ENCODE data around the gene TIMP2.

DNA sequence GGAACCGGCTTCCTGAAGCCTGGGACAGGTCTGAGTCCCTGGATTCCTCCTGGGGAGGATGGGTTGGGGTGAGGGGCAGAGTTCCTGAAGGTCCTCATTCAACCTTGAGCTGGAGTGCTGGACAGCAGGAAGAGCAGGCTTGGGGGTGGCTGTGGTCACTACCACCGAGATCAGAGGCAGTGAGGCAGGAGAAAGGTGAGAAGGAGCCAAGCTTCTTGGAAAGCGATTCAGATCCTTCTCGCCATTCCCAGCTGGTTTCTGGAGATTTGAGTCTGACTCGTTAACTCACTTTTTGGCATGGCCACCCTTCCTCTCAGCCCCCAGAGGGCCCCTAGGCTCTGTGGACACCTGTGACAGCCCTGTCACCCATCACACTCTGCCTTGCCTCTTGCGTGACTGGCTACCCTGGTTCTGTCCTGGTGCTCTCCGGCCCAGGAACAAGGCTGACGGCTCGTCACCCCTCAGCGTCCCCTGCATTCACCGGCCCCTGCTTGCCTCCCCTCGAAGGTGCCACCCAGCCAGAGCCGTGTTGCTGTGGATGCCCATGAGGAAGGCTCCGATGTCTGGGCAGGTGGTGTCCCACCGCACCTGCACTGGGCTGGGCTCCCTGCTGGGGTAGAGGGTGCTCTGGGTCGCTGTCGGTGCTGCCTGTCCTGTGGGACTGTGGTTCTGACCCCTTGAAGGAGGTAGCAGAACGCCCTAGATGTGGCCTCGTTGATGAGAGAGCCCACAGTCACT is 9.7 kb upstream of the TIMP2 start:
- TF ChIP-seq CTCF (CRISPR knock-in tag; IDR thresholded peaks at IDR 0.05) (no peak), DPF2 (CRISPR knock-in tag; IDR thresholded peaks at IDR 0.05; ENCODE audit: borderline replicate concordance, low read depth) (no peak), BRD4 (CRISPR knock-in tag; IDR thresholded peaks at IDR 0.05) (no peak), ZNF501 (CRISPR knock-in tag; IDR thresholded peaks at IDR 0.05) (no peak), HNRNPL (IDR thresholded peaks at IDR 0.05; ENCODE audit: low read depth, low read length) (no peak), ZNF121 (CRISPR knock-in tag; IDR thresholded peaks at IDR 0.05) (no peak), MIXL1 (CRISPR knock-in tag; IDR thresholded peaks at IDR 0.05) (no peak), NR1H2 (CRISPR knock-in tag; IDR thresholded peaks at IDR 0.05; ENCODE audit: borderline replicate concordance, low read depth) (no peak), ZNF530 (CRISPR knock-in tag; IDR thresholded peaks at IDR 0.05; ENCODE audit: low read depth) (no peak), ELF1 (CRISPR knock-in tag; IDR thresholded peaks at IDR 0.05) (no peak)
- TF ChIP-seq, protein P1, sequence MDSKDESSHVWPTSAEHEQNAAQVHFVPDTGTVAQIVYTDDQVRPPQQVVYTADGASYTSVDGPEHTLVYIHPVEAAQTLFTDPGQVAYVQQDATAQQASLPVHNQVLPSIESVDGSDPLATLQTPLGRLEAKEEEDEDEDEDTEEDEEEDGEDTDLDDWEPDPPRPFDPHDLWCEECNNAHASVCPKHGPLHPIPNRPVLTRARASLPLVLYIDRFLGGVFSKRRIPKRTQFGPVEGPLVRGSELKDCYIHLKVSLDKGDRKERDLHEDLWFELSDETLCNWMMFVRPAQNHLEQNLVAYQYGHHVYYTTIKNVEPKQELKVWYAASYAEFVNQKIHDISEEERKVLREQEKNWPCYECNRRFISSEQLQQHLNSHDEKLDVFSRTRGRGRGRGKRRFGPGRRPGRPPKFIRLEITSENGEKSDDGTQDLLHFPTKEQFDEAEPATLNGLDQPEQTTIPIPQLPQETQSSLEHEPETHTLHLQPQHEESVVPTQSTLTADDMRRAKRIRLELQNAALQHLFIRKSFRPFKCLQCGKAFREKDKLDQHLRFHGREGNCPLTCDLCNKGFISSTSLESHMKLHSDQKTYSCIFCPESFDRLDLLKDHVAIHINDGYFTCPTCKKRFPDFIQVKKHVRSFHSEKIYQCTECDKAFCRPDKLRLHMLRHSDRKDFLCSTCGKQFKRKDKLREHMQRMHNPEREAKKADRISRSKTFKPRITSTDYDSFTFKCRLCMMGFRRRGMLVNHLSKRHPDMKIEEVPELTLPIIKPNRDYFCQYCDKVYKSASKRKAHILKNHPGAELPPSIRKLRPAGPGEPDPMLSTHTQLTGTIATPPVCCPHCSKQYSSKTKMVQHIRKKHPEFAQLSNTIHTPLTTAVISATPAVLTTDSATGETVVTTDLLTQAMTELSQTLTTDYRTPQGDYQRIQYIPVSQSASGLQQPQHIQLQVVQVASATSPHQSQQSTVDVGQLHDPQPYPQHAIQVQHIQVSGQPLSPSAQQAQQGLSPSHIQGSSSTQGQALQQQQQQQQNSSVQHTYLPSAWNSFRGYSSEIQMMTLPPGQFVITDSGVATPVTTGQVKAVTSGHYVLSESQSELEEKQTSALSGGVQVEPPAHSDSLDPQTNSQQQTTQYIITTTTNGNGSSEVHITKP (CRISPR knock-in tag; IDR thresholded peaks at IDR 0.05; ENCODE audit: low read depth) = no peak
